BJ (cell line): ENCODE measurements around the gene CACNA1C. TPM values are rescaled to one million over a fixed set of nuclear protein-coding genes. Genes with fewer than 3 reads are reported as not detected.

Experiments used
- CTCF ChIA-PET: fragments of 350-600 bp; formaldehyde crosslinking; extraction: SDS; loops from one replicate; lab custom pipeline; 2021; ENCODE audit warnings: antibody characterized with exemption, inconsistent platforms; lab: Yijun Ruan, JAX
- POLR2A ChIA-PET: fragments of 300-600 bp; sonication (Branson Sonifier 250); formaldehyde crosslinking; extraction: SDS; loops from one replicate; lab custom pipeline; 2021; ENCODE audit warnings: antibody characterized with exemption; lab: Charles Lee
- DNase-seq: peaks from one replicate; pipeline ENCODE4 v3.0.0-alpha.2; 2011; ENCODE audit warnings: low read depth
- H3K27me3 ChIP-seq: 2 replicates; pipeline ENCODE4 v1.6.0; 2011; ENCODE audit warnings: low read length; ENCODE audit not compliant: control insufficient read depth, insufficient read depth
- H3K36me3 ChIP-seq: 2 replicates; pipeline ENCODE4 v1.5.1; 2011; ENCODE audit warnings: low read length; ENCODE audit not compliant: control insufficient read depth, insufficient read depth
- H3K4me3 ChIP-seq: 2 replicates; pipeline ENCODE4 v1.5.1; 2011; ENCODE audit warnings: low read depth, mild to moderate bottlenecking, control low read depth, low read length
- polyA plus RNA-seq: library from polyadenylated mRNA; depleted of rRNA; stranded (reverse); fragments of >200 nt; gene quantifications from 2 replicates; pipeline ENCODE4 v1.2.3, GENCODE V29; 2011
- TF ChIP-seq, protein P1 (sequence below): IDR thresholded peaks from 2 replicates; pipeline ENCODE4 v1.5.1; 2011; ENCODE audit warnings: low read depth, mild to moderate bottlenecking, control low read depth, inconsistent platforms, low read length, moderate library complexity; ENCODE audit not compliant: insufficient read depth

The CACNA1C gene
- polyA plus RNA-seq, 1 experiment = 14.7 TPM

DNA sequence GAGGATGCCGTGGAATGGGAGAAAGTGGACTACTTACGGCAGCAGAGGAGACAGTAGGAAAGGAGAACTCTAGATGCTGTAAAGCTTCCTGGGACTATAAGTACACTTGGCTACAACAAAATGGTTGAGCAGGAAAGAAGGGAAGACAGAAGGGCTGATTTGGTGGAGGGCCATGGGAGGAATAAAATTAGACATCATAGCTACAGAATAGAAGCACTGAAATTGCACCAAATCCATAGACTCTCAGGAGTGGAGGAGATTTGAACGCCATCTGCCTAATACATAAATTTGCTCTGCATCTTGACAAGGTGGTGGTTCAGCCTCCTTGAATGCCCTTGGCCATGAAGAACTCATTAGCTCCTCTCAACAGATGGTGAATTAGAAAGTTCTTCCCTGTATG lies 32.3 kb upstream of the CACNA1C start:
- CTCF ChIA-PET = interaction anchor here (0.7 to 2.3 kb wide), 2 partner anchors 12 to 14 kb away, joined by 3 to 7 read pairs; no protein-coding TSS in a partner anchor
- POLR2A ChIA-PET = no interaction called here
- Histone ChIP-seq H3K36me3 (no peaks in the 10 kb centered on the region), H3K4me3 (no peak overlapping the region), H3K27me3 (peaks cover 17% of the 10 kb centered on the region)
- no peak for DNase-seq
- TF ChIP-seq, protein P1, sequence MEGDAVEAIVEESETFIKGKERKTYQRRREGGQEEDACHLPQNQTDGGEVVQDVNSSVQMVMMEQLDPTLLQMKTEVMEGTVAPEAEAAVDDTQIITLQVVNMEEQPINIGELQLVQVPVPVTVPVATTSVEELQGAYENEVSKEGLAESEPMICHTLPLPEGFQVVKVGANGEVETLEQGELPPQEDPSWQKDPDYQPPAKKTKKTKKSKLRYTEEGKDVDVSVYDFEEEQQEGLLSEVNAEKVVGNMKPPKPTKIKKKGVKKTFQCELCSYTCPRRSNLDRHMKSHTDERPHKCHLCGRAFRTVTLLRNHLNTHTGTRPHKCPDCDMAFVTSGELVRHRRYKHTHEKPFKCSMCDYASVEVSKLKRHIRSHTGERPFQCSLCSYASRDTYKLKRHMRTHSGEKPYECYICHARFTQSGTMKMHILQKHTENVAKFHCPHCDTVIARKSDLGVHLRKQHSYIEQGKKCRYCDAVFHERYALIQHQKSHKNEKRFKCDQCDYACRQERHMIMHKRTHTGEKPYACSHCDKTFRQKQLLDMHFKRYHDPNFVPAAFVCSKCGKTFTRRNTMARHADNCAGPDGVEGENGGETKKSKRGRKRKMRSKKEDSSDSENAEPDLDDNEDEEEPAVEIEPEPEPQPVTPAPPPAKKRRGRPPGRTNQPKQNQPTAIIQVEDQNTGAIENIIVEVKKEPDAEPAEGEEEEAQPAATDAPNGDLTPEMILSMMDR = no peak

DNA sequence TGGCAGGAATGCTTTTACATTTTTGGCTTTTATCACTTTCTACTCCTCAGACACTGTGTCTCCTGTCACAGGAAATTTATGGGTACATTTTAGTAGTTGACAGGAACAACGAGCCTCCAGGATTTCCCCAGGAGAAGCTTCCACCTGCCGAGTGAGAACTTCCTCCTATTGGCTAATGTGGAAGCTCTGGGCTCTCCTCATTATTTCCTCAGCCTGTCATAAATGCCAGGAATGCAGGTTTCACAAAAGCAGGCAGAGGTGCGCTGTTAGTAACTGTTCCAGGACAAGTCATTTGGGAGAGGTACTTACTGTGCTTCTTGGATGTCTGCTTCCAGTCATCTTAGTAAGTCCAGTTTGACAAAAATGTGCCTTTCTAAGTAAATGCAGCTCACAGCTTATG lies 29.4 kb upstream of the CACNA1C start:
- no peak for DNase-seq
- TF ChIP-seq, protein P1 = no peak
- H3K27me3 ChIP-seq = peaks cover 21% of the 10 kb centered on the region
- H3K36me3 ChIP-seq = no peaks in the 10 kb centered on the region
- ChIA-PET CTCF (interaction anchor here (1.2 to 1.6 kb wide), 4 partner anchors 9 to 13 kb away, joined by 3 to 10 read pairs (median 4); no protein-coding TSS in a partner anchor), POLR2A (no interaction called here)
- H3K4me3 ChIP-seq = no peak overlapping the region

DNA sequence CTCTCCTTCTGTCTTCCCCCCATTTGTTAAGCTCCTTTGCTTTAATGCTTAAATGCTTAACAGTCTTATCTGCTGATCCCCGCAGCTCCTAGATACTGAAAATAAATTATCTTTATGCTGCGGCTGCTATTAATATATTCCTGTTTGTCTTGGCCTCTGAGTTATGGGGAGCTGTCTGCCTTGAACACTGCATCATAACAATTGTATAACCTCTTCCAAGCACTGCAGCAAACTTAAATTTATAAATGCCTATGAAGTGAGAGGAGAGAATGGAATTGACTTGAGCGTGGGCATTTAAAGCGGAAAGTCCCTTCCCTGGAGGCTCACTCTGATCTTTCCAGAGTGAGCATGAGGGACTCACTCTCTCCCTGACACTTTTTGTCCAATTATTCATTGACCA lies 25.4 kb upstream of the CACNA1C start:
- Histone ChIP-seq H3K4me3 (no peak overlapping the region), H3K36me3 (no peaks in the 10 kb centered on the region), H3K27me3 (peaks cover 30% of the 10 kb centered on the region)
- ChIA-PET POLR2A (no interaction called here), CTCF (interaction anchor here (1.3 to 1.9 kb wide), 3 partner anchors 9 to 14 kb away, joined by 4 to 5 read pairs (median 4); no protein-coding TSS in a partner anchor)
- TF ChIP-seq, protein P1 = no peak
- DNase-seq = no peak

DNA sequence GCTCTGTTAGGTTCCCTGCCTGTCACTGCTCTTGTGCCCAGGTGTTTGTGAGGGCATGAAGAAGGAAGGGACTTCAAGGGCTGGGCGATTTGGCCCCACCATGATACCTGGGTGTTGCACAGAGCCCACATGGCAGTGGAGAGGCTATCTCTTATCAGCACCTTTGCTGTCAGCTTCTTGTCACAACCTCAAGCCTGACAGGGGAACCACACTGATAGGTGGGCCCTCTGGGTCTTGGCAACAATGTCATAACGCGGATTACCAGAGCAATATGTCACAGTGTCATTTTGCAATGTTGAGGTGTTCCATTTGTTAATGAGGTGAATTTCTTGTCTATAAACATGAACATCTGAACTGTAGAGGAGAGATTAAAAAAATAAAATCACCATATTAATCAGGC lies 22.9 kb upstream of the CACNA1C start:
- ChIA-PET POLR2A (no interaction called here), CTCF (interaction anchor here (1.1 to 1.2 kb wide), 2 partner anchors 16 to 57 kb away, joined by 3 read pairs; no protein-coding TSS in a partner anchor)
- Histone ChIP-seq H3K36me3 (no peaks in the 10 kb centered on the region), H3K4me3 (no peak overlapping the region), H3K27me3 (peaks cover 28% of the 10 kb centered on the region)
- TF ChIP-seq, protein P1 = no peak
- DNase-seq = no peak

DNA sequence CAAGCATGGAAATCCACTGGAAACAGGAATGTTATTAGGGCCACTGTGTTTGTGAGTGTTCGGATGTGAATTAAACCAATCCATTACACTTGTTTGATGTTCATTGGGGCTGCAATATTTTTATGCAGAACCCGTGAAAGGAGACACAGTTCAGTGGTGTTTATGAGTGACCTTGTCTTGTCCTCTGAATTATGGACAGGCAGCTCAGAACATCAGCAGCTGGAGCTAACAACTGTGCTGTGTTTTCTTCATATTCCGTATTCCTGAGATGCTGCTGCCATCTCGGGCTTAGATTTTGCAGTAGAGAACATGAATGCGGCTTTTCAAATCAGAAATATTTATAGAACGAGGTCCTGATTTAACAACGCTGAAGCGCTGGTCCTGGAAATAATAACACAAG lies 20.3 kb upstream of the CACNA1C start:
- ChIA-PET CTCF (interaction anchor here (1.2 to 1.6 kb wide), 3 partner anchors 18 to 237 kb away, joined by 3 to 7 read pairs (median 3); no protein-coding TSS in a partner anchor), POLR2A (no interaction called here)
- no peak for DNase-seq
- Histone ChIP-seq H3K27me3 (peaks cover 26% of the 10 kb centered on the region), H3K36me3 (no peaks in the 10 kb centered on the region), H3K4me3 (no peak overlapping the region)
- TF ChIP-seq, protein P1 = no peak
